RWPE1 (cell line): ENCODE data around the gene PPP1R1A.

ENCODE experiments used
- CTCF ChIA-PET: fragments of 350-600 bp; sonication (Branson Sonifier 250); formaldehyde crosslinking; extraction: SDS; loops from one replicate; lab custom pipeline; 2021; lab: Yijun Ruan, JAX
- POLR2A ChIA-PET: fragments of 400-600 bp; formaldehyde crosslinking; extraction: SDS; loops from one replicate; lab custom pipeline; 2020; ENCODE audit warnings: antibody characterized with exemption; ENCODE audit not compliant: low non-redundant PET; lab: Yijun Ruan, JAX
- DNase-seq: peaks from one replicate; pipeline ENCODE4 v3.0.0; 2012; ENCODE audit warnings: low spot score
- H3K27ac ChIP-seq: fragments of 450-650 bp; 2 replicates; pipeline ENCODE4 v1.5.1; 2017
- TF ChIP-seq, protein P1 (sequence below): fragments of 450-650 bp; conservative IDR thresholded peaks from 2 replicates; pipeline ENCODE4 v1.5.1; 2017; ENCODE audit warnings: low read depth, mild to moderate bottlenecking

PPP1R1A gene, protein sequence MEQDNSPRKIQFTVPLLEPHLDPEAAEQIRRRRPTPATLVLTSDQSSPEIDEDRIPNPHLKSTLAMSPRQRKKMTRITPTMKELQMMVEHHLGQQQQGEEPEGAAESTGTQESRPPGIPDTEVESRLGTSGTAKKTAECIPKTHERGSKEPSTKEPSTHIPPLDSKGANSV

DNA sequence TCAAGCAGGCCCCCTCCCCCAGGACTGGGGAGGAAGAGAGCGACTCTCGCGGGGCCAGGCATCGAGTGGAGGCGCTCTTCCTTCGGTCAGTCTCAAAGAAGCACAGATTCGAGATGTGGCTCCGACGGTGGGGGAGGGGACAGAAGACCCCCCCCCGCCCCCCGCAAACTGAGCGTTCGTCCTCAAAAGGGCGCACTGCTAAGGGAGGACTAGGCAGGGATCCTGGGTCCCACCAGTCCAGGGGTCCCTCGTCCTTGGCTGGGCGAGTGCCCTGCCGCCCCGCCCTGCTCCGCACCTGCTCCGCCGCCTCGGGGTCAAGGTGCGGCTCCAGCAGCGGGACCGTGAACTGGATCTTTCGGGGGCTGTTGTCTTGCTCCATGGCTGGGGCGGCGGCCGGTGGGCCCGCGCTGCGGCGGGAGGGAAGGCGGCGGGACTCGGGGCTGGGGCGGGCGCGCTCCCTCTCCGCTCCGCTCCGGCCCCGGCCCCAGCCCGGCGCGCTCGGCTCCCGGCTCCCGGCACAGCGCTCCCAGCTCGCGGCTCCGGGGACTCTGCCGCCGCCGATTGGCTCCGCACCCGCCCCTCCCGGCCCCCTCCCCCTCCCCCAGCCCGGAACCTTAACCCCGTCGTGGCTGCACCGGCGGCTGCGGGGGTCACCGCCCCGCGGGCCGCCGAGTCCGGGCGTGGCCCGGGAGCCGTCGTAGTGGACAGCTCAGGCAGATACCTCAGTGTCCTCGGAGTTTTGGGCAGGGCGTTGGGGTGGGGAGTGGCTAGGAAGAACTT is at the start of gene PPP1R1A:
Gene PPP1R1A (minus strand): TSS at position 550 of the 780 bp plus-strand sequence. CDS start 171 bp downstream, at position 379.
- ChIA-PET POLR2A (no interaction called here), CTCF (interaction anchor here (1.9 kb wide), 1 partner anchor 8 kb away, joined by 7 read pairs; no protein-coding TSS in a partner anchor)
- no peak within 1 kb of the TSS for H3K27ac ChIP-seq
- TF ChIP-seq, protein P1, sequence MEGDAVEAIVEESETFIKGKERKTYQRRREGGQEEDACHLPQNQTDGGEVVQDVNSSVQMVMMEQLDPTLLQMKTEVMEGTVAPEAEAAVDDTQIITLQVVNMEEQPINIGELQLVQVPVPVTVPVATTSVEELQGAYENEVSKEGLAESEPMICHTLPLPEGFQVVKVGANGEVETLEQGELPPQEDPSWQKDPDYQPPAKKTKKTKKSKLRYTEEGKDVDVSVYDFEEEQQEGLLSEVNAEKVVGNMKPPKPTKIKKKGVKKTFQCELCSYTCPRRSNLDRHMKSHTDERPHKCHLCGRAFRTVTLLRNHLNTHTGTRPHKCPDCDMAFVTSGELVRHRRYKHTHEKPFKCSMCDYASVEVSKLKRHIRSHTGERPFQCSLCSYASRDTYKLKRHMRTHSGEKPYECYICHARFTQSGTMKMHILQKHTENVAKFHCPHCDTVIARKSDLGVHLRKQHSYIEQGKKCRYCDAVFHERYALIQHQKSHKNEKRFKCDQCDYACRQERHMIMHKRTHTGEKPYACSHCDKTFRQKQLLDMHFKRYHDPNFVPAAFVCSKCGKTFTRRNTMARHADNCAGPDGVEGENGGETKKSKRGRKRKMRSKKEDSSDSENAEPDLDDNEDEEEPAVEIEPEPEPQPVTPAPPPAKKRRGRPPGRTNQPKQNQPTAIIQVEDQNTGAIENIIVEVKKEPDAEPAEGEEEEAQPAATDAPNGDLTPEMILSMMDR, result no peak
- DNase-seq, result no peak

DNA sequence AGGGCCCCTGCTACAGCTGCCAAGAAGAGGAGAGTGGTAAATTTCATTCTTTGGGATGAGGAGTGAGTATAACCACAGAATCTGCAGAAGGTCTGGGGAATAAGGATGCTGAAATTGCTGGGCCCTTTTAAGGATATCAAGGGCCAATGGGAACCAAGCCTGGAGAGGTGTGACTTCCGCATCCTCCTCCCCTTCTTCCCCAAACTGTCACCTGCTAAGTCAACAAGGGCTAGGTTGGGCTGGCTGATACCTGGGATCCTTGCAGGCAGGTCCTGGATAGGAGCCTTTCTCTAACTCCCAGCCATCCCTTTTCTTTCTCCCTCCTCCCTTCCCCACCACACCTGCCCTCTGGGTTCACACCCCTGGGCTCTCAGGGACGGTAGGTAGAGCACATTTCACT is 46.3 kb upstream of the PPP1R1A start, which contains the start of gene LACRT:
Gene LACRT (minus strand): TSS at position 101 of the 400 bp plus-strand sequence. CDS start 54 bp downstream, at position 47.
- TF ChIP-seq, protein P1, result no peak
- no peak for DNase-seq
- POLR2A ChIA-PET, result no interaction called here
- CTCF ChIA-PET, result interaction anchor here (0.7 kb wide), 1 partner anchor 39 kb away, joined by 4 read pairs; no protein-coding TSS in a partner anchor
- H3K27ac ChIP-seq, result no peak within 1 kb of the TSS

DNA sequence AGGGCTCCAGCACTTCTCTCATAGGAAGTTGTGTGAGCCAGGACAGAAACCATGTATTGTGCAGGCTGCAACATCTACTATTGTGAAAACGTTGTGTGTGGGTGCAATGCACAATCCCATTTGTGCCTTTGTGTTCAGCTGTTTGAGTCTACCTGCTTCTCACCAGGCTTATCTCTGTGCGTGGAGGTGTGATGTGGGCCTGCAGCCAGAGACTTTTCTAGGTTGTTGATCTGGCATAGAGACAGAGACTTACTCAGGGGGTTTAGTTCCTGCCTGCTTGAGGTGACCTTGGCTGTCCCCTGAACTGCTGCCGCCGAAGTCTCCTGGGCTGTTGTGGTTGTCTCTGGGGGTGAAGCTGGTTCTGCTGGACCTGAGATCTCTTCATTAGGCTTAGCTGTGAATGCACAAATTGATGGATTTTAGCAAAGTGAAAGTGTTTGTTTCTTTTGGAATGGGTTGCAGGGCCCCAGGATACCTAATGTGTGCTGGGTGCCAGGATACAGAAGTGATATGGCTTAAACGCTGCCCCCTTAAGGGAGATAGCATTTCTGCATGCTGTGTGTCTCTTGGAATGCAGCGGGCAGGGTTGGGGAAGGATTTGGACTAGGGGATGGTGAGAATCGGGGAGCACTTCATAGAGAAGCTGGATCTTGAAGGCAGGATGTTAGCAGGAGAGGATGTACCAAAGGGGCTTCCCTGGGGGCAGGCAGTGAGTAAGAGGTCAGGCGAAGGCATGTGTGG is 43.7 kb upstream of the PPP1R1A start:
- no peak for DNase-seq
- TF ChIP-seq, protein P1, result no peak
- no peak overlapping the region for H3K27ac ChIP-seq
- ChIA-PET CTCF (interaction anchor here (0.7 to 0.8 kb wide), 2 partner anchors 13 to 30 kb away, joined by 3 read pairs; no protein-coding TSS in a partner anchor), POLR2A (no interaction called here)

DNA sequence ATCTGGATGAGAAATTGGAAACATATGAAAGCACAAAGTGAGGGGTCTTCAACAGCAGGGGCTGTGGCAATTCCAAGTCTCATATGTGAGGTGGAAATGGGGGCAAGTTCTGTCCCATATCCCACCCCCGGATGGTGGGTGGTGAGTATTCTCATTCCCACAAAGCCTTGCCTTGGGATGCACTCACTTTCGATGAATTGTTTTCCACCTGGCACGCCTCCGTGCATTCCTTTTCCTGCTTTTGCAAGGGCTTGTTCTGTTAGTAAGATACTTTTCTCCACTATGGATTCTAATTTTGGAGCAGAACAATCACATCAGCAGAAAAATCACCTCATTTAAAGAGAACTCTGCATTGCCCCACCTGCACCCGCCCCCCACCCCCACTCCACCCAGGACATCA is 43.1 kb upstream of the PPP1R1A start:
- CTCF ChIA-PET, result interaction anchor here (0.7 kb wide), 1 partner anchor 49 kb away, joined by 4 read pairs; no protein-coding TSS in a partner anchor
- TF ChIP-seq, protein P1, result no peak
- POLR2A ChIA-PET, result no interaction called here
- DNase-seq, result no peak
- no peak overlapping the region for H3K27ac ChIP-seq

DNA sequence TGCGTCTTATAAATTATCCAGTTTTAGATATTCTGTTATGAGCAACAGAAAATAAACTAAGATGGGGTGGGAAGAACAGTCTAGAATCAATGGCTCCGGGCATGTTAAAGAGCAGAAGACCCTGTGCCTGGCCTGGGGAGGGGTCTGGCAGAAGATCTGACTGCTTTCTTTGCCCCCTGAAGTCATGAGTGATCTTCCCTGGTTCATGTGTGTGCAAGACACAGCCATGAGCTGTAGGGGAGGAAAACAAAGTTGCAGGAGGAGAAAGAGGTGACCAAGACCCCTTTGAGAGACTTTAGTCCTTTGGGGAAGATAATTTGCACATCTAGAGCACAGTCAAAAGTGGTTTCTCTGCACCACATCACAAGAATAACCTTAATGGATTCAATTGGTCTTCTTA is 41.5 kb upstream of the PPP1R1A start:
- ChIA-PET CTCF (no interaction called here), POLR2A (no interaction called here)
- TF ChIP-seq, protein P1, result no peak
- H3K27ac ChIP-seq, result no peak overlapping the region
- DNase-seq, result no peak

DNA sequence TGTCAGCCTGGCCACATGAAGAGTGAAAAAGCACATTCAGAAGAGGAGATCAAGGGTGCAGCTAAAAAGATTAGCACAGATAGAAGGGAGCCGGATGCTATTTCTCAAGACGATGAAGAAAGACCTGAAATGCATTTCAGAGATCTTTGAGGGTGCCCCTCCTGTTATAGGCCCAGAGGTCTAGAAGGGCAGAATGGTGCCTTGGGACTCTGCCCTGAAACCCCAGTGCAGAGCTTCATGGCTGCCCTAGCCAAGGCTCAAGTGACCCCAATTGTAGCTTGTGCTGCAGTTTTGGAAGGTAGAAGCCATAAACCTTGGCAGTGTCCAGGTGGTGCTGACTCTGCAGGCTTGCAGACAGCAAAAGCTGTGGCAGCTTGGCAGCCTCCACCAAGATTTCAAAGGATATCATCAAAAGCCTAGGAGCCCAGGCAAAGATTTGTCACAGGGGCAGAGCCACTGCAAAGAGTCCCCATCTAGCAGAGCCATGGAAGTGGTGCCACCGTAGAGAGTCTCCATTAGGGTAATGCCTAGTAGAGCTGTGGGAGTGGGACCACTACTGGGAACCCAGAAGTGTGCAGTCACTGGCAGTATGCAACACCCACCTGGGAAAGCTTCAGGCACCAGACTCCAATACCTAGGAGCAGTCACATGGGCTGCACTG is 39.9 kb upstream of the PPP1R1A start:
- H3K27ac ChIP-seq, result no peak overlapping the region
- TF ChIP-seq, protein P1, result no peak
- POLR2A ChIA-PET, result no interaction called here
- DNase-seq, result no peak
- CTCF ChIA-PET, result interaction anchor here (0.7 to 1.0 kb wide), 2 partner anchors 9 to 31 kb away, joined by 3 read pairs; no protein-coding TSS in a partner anchor
